B cell (primary cell): ENCODE results near the gene FCER1G.

ENCODE experiments used
- EZH2 ChIP-seq: IDR thresholded peaks from 2 replicates; pipeline ENCODE4 v1.6.1; 2012; ENCODE audit warnings: borderline replicate concordance, low read depth, mild to moderate bottlenecking, moderate library complexity, low read length; ENCODE audit not compliant: insufficient read depth, poor library complexity, severe bottlenecking
- TF ChIP-seq, protein P1 (sequence below): fragments of 200-600 bp; IDR thresholded peaks from one replicate; pipeline ENCODE4 v1.8.0; 2022; ENCODE audit warnings: antibody characterized with exemption, mild to moderate bottlenecking

- TF ChIP-seq, protein P1, sequence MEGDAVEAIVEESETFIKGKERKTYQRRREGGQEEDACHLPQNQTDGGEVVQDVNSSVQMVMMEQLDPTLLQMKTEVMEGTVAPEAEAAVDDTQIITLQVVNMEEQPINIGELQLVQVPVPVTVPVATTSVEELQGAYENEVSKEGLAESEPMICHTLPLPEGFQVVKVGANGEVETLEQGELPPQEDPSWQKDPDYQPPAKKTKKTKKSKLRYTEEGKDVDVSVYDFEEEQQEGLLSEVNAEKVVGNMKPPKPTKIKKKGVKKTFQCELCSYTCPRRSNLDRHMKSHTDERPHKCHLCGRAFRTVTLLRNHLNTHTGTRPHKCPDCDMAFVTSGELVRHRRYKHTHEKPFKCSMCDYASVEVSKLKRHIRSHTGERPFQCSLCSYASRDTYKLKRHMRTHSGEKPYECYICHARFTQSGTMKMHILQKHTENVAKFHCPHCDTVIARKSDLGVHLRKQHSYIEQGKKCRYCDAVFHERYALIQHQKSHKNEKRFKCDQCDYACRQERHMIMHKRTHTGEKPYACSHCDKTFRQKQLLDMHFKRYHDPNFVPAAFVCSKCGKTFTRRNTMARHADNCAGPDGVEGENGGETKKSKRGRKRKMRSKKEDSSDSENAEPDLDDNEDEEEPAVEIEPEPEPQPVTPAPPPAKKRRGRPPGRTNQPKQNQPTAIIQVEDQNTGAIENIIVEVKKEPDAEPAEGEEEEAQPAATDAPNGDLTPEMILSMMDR: no peak
- TF ChIP-seq EZH2: no peak
Measured at GRCh38 chr1:161226759-161227158, 11.7 kb downstream of the FCER1G start.
